Measurements from ENCODE around the gene NCOA6. TPM values are rescaled to one million over a fixed set of nuclear protein-coding genes. Genes with fewer than 3 reads are reported as not detected.
A peak's percentile ranks its signal among the peaks of the same experiment; 100 is the strongest.

The NCOA6 gene
- total RNA-seq, 1 donor from 2014 or later, result 15.5 TPM

GRCh38 chr20:34713194-34713943 lies 112.1 kb downstream of the NCOA6 start:
- TF ChIP-seq CTCF (conservative IDR thresholded peaks at IDR 0.05; ENCODE audit: low read depth, low read length), result no peak
- no peak overlapping the region for H3K4me3 ChIP-seq (ENCODE audit: low read depth, low read length)
- peak; percentile 65 for DNase-seq (ENCODE audit: low read depth)

GRCh38 chr20:34712525-34713192 lies 112.8 kb downstream of the NCOA6 start:
- no peak for TF ChIP-seq CTCF (conservative IDR thresholded peaks at IDR 0.05; ENCODE audit: low read depth, low read length)
- no peak for DNase-seq (ENCODE audit: low read depth)
- H3K4me3 ChIP-seq (ENCODE audit: low read depth, low read length), result no peak overlapping the region

GRCh38 chr20:34711813-34712430 lies 113.5 kb downstream of the NCOA6 start:
- TF ChIP-seq CTCF (conservative IDR thresholded peaks at IDR 0.05; ENCODE audit: low read depth, low read length), result no peak
- DNase-seq (ENCODE audit: low read depth), result no peak

GRCh38 chr20:34710861-34711574 lies 114.4 kb downstream of the NCOA6 start:
- no peak for DNase-seq (ENCODE audit: low read depth)
- TF ChIP-seq CTCF (conservative IDR thresholded peaks at IDR 0.05; ENCODE audit: low read depth, low read length), result no peak
- no peak overlapping the region for H3K4me3 ChIP-seq (ENCODE audit: low read depth, low read length)

More at GRCh38 chr20:34711813-34712430, 113.5 kb downstream of the NCOA6 start:
- no peak overlapping the region for H3K4me3 ChIP-seq (ENCODE audit: low read depth, low read length)

DNA sequence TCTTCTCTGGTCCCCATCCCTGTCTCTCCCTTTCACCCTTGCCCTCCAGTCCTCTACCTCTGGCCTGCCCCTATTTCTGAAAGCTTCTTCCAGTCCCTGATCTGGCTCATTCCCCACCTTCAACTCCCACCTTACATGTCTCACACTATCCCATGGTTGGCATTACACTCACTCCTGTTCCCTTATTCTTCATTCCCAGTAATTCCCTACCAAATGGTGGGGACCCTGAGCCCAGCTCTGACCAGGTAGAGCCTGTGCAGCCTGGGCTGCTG lies 114.9 kb downstream of the NCOA6 start:
- no peak for TF ChIP-seq CTCF (conservative IDR thresholded peaks at IDR 0.05; ENCODE audit: low read depth, low read length)
- peak overlapping the region; percentile 66 for H3K4me3 ChIP-seq (ENCODE audit: low read depth, low read length)
- DNase-seq (ENCODE audit: low read depth), result no peak

- no peak for DNase-seq (ENCODE audit: low read depth)
- H3K4me3 ChIP-seq (ENCODE audit: low read depth, low read length), result peak overlapping the region; percentile 66
- TF ChIP-seq CTCF (conservative IDR thresholded peaks at IDR 0.05; ENCODE audit: low read depth, low read length), result peak; percentile 39
Measured at GRCh38 chr20:34709831-34710567, 115.5 kb downstream of the NCOA6 start.
